Measurements from ENCODE around the gene MRM3. TPM values are rescaled to one million over a fixed set of nuclear protein-coding genes. Genes with fewer than 3 reads are reported as not detected.

MRM3 gene
- total and polyA plus RNA-seq, 2 donors (not counting 1 experiment from before 2014, with no cell fraction given): 11.6 to 20.9 TPM

DNA sequence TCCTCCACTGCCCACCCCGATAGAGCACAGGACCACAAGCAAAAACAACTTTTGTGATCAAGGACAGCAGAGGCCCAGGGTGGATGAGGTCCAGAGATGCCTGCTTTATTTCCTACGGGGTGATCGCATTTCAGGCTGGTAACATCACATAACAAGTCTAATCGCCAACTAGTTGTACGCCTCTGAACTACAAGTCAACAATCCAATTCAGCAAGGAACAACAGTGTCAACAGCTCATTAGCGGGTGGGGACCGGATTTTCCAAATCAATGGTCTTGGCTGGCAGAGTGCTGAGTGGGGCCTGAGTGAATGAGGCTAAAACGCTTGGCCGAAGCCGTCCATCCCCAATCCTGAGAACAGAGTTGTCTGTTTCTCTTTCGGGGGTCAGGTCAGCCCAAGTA, 17.1 kb downstream of the MRM3 start:
- no peak overlapping the region for H2AFZ ChIP-seq (ENCODE audit: insufficient read depth, low read depth, low read length, poor library complexity, severe bottlenecking)
- no peak overlapping the region for H3K9ac ChIP-seq (ENCODE audit: low read length)
- H3K9me3 Mint-ChIP-seq (ENCODE audit: insufficient read depth): no peaks in the 10 kb centered on the region
- no peak overlapping the region for H3K4me3 ChIP-seq (ENCODE audit: control extremely low read depth in 1 of 5, extremely low read depth in 1 of 5, insufficient read depth in 1 of 5, low read depth in 2 of 5, low read length in 4 of 5)
- no peak overlapping the region for H3K27ac Mint-ChIP-seq
- no peak overlapping the region for H3K4me3 Mint-ChIP-seq
- no peaks in the 10 kb centered on the region for H3K27me3 Mint-ChIP-seq
- no peaks in the 10 kb centered on the region for H3K79me2 ChIP-seq (ENCODE audit: control insufficient read depth, insufficient read depth, low read length)
- ChIA-PET POLR2A (no interaction called here), CTCF (no interaction called here)
- ATAC-seq (ENCODE audit: low read depth) (no peak), DNase-seq (no peak)
- peaks cover 0 to 8% of the 10 kb centered on the region in 2 donors for H3K4me1 ChIP-seq (ENCODE audit: control insufficient read depth in 2 of 2, insufficient read depth in 2 of 2, low read length in 2 of 2)
- no peak for TF ChIP-seq EZH2 (IDR thresholded peaks at IDR 0.05; ENCODE audit: borderline replicate concordance, insufficient read depth, low read depth, low read length, poor library complexity, severe bottlenecking)
- TF ChIP-seq, protein P1, sequence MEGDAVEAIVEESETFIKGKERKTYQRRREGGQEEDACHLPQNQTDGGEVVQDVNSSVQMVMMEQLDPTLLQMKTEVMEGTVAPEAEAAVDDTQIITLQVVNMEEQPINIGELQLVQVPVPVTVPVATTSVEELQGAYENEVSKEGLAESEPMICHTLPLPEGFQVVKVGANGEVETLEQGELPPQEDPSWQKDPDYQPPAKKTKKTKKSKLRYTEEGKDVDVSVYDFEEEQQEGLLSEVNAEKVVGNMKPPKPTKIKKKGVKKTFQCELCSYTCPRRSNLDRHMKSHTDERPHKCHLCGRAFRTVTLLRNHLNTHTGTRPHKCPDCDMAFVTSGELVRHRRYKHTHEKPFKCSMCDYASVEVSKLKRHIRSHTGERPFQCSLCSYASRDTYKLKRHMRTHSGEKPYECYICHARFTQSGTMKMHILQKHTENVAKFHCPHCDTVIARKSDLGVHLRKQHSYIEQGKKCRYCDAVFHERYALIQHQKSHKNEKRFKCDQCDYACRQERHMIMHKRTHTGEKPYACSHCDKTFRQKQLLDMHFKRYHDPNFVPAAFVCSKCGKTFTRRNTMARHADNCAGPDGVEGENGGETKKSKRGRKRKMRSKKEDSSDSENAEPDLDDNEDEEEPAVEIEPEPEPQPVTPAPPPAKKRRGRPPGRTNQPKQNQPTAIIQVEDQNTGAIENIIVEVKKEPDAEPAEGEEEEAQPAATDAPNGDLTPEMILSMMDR (IDR thresholded peaks at IDR 0.05): no peak
- no peak overlapping the region for H3K4me2 ChIP-seq (replicated peaks; ENCODE audit: low read depth, low read length, poor library complexity, severe bottlenecking)
- no peaks in the 10 kb centered on the region for H3K27me3 ChIP-seq (replicated peaks in 1 of 4; ENCODE audit: control extremely low read depth in 1 of 4, control insufficient read depth in 3 of 4, insufficient read depth in 4 of 4, low read length in 3 of 4)
- intact Hi-C loops (cut with micrococcal nuclease): no loop called here
- H4K20me1 ChIP-seq (ENCODE audit: control insufficient read depth, insufficient read depth, low read length, poor library complexity, severe bottlenecking): no peaks in the 10 kb centered on the region
- peaks cover 5% of the 10 kb centered on the region for H3K4me1 Mint-ChIP-seq
- H3K9me3 ChIP-seq (ENCODE audit: control extremely low read depth in 1 of 3, control insufficient read depth in 2 of 3, insufficient read depth in 1 of 3, low read length in 2 of 3): no peaks in the 10 kb centered on the region
- WGBS (ENCODE audit: insufficient coverage): 96% methylated on average over 11 of the region's 11 CpGs
- no peak overlapping the region for H3K27ac ChIP-seq (ENCODE audit: low read length in 2 of 2)
- H3K36me3 ChIP-seq (replicated peaks in 1 of 2; ENCODE audit: control extremely low read depth in 1 of 2, control insufficient read depth in 1 of 2, extremely low read depth in 1 of 2, insufficient read depth in 2 of 2, low read length in 1 of 2): no peaks in the 10 kb centered on the region

DNA sequence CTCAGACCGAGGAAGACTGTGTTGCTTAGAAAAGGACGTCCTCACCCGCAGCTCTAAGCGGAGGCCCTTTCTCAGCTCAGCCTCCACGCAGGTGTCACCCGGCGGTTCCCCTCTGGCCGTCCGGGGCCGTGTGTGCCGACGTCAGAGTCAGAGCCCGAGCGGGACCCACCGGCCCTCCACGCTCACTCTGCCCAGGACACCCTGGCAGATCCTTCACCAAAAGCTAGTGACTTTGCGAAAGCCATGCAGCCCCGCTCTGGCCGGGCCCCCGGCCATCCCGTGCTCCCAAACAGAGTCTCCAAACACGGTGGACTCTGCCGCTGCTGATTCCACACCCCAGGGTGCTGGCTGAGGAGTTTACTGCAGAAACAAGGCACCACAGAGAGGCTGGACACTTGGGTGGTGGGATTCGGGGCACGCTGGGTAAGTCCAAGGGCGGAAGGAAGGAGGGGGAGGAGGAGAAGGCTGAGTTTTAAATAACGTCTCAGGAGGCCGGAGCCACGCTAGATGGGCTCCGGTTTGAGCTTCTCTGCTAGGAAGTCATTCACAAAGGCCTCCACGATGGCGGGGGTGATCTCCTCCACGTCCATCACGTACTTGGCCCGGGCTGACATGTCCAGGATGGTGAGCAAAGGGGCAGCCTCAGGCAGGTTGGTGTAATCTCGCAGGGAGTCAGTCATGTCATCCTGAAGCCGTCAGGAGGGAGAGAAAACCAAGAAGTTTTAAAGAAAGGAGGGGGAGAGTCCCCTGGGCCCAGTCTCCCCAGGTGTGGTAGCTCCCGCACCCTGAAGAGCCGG, 18.5 kb downstream of the MRM3 start:
- Histone ChIP-seq H3K9ac (ENCODE audit: low read length) (no peak overlapping the region), H3K27me3 (replicated peaks in 1 of 4; ENCODE audit: control extremely low read depth in 1 of 4, control insufficient read depth in 3 of 4, insufficient read depth in 4 of 4, low read length in 3 of 4) (no peaks in the 10 kb centered on the region), H3K27ac (ENCODE audit: low read length in 2 of 2) (no peak overlapping the region), H3K79me2 (ENCODE audit: control insufficient read depth, insufficient read depth, low read length) (no peaks in the 10 kb centered on the region), H3K4me3 (ENCODE audit: control extremely low read depth in 1 of 5, extremely low read depth in 1 of 5, insufficient read depth in 1 of 5, low read depth in 2 of 5, low read length in 4 of 5) (no peak overlapping the region), H3K36me3 (replicated peaks in 1 of 2; ENCODE audit: control extremely low read depth in 1 of 2, control insufficient read depth in 1 of 2, extremely low read depth in 1 of 2, insufficient read depth in 2 of 2, low read length in 1 of 2) (no peaks in the 10 kb centered on the region), H3K4me1 (ENCODE audit: control insufficient read depth in 2 of 2, insufficient read depth in 2 of 2, low read length in 2 of 2) (no peaks in the 10 kb centered on the region), H3K9me3 (ENCODE audit: control extremely low read depth in 1 of 3, control insufficient read depth in 2 of 3, insufficient read depth in 1 of 3, low read length in 2 of 3) (no peaks in the 10 kb centered on the region), H2AFZ (ENCODE audit: insufficient read depth, low read depth, low read length, poor library complexity, severe bottlenecking) (no peak overlapping the region), H3K4me2 (replicated peaks; ENCODE audit: low read depth, low read length, poor library complexity, severe bottlenecking) (no peak overlapping the region), H4K20me1 (ENCODE audit: control insufficient read depth, insufficient read depth, low read length, poor library complexity, severe bottlenecking) (no peaks in the 10 kb centered on the region)
- no peaks in the 10 kb centered on the region for H3K27me3 Mint-ChIP-seq
- ChIA-PET CTCF (interaction anchor here (0.6 kb wide), 1 partner anchor 21 kb away, joined by 4 read pairs; no protein-coding TSS in a partner anchor), POLR2A (no interaction called here)
- H3K4me1 Mint-ChIP-seq: no peaks in the 10 kb centered on the region
- WGBS (ENCODE audit: insufficient coverage): 91% methylated on average over 38 of the region's 39 CpGs
- H3K27ac Mint-ChIP-seq: no peak overlapping the region
- no peak for TF ChIP-seq EZH2 (IDR thresholded peaks at IDR 0.05; ENCODE audit: borderline replicate concordance, insufficient read depth, low read depth, low read length, poor library complexity, severe bottlenecking)
- TF ChIP-seq, protein P1 (IDR thresholded peaks at IDR 0.05): no peak
- H3K9me3 Mint-ChIP-seq (ENCODE audit: insufficient read depth): no peaks in the 10 kb centered on the region
- ATAC-seq (ENCODE audit: low read depth) (no peak), DNase-seq (no peak)
- no peak overlapping the region for H3K4me3 Mint-ChIP-seq
- intact Hi-C loops (cut with micrococcal nuclease): no loop called here

All from B cell (primary cell).